Bone marrow (tissue), 2 donors: ENCODE measurements around the gene RLN1.
"Not testable (repeated sequence)": the region's sequence is repeated elsewhere in the genome, so short reads cannot be mapped to it uniquely, and the experiment has no call there.

Experiments used
- DNase-seq, 2 donors: peaks; one replicate each; lab custom pipeline; 2025; lab: John Stamatoyannopoulos, UW

The RLN1 gene

GRCh38 chr9:5321601-5322000 lies 18.1 kb downstream of the RLN1 start:
- DNase-seq = not testable (repeated sequence)

- DNase-seq = no peak
These were observed 18.6 kb downstream of the RLN1 start for GRCh38 chr9:5321058-5321457.

GRCh38 chr9:5316406-5316805 lies 23.3 kb downstream of the RLN1 start:
- not testable (repeated sequence) for DNase-seq

- DNase-seq = no peak
These were observed 24.3 kb downstream of the RLN1 start for GRCh38 chr9:5315187-5315923.

- DNase-seq = no peak
These were observed 28.8 kb downstream of the RLN1 start for GRCh38 chr9:5310851-5311250.

- no peak for DNase-seq
These were observed 33.9 kb downstream of the RLN1 start for GRCh38 chr9:5305741-5306140.

- DNase-seq = not testable (repeated sequence)
These were observed 35.6 kb downstream of the RLN1 start, which contains the start of gene RLN2 for GRCh38 chr9:5303840-5304795. TSS of gene RLN2 (minus strand) at chr9:5304716. CDS start at chr9:5304580, 136 bp downstream.

GRCh38 chr9:5301544-5301943 lies 38.1 kb downstream of the RLN1 start:
- no peak for DNase-seq

- DNase-seq = no peak
These were observed 47.5 kb downstream of the RLN1 start for GRCh38 chr9:5292141-5292540.

GRCh38 chr9:5288591-5288990 lies 51.1 kb downstream of the RLN1 start:
- no peak for DNase-seq

GRCh38 chr9:5286262-5286661 lies 53.4 kb downstream of the RLN1 start:
- no peak for DNase-seq
